NCI-H1048 (cell line): ENCODE data around the gene SWAP70.
"Not testable (repeated sequence)": the region's sequence is repeated elsewhere in the genome, so short reads cannot be mapped to it uniquely, and the experiment has no call there.

Experiments used
- DNase-seq: peaks from one replicate; lab custom pipeline; 2025; lab: John Stamatoyannopoulos, UW

Gene SWAP70

DNA sequence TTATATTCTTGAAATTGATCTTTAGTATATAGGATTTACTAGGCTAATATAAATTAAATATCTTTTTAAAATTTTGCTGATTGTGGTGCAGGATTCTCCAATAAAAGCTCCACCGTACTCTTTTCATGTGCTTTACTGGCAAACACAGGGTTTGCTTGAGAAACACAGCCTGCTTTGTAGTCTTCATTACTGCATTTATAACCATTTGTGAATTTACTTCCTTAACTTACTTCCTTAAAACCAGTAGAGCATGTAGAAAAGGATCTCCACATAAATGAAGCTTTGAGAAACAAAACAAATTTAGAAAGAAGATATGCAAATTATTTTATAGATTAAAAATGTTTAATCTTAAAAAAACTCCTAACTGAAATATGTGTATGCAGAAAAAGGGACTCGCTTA lies 28.8 kb downstream of the SWAP70 start:
- peak; percentile 50 for DNase-seq

DNA sequence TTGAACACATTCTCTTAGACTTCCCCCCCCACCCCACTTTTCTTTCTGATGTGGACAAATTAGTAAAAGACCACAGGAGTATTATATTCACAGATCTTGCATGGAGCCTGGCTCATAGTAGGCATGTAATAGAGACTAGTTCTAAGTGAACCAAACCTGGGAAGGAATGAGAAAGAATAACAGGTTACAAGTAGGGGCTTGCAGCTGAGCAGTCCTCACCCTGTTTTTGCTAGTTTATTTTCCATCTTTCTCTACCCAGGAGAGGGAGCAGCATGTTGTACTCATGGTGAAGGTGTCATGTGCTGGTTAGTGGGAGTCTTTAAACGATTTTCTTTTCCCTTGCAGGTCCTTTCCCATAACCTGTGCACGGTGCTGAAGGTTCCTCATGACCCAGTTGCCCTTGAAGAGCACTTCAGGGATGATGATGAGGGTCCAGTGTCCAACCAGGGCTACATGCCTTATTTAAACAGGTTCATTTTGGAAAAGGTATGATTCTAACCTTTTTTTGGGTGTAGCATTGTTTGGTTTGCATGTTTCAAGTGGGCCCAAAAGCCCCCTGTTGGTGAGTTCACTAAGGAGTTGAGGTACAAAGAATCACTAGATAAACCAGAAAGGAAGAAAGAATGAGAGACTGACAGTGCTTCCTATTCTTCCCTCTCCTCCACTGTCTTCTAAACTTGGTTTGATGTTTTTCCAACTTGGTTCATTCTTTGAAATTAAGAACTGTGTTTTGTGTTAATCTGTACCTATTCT lies 30.1 kb downstream of the SWAP70 start:
- no peak for DNase-seq

DNA sequence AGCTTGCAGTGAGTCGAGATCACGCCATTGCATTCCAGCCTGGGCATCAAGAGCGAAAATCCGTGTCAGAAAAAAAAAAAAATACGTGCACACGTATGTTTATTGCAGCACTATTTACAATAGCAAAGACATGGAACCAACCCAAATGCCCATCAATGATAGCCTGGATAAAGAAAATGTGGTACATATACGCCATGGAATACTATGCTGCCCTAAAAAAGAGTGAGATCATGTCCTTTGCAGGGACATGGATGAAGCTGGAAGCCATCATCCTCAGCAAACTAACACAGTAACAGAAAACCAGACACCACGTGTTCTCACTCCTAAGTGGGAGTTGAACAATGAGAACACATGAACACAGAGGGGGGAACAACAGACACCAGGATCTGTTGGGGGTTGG lies 31.4 kb downstream of the SWAP70 start:
- not testable (repeated sequence) for DNase-seq

DNA sequence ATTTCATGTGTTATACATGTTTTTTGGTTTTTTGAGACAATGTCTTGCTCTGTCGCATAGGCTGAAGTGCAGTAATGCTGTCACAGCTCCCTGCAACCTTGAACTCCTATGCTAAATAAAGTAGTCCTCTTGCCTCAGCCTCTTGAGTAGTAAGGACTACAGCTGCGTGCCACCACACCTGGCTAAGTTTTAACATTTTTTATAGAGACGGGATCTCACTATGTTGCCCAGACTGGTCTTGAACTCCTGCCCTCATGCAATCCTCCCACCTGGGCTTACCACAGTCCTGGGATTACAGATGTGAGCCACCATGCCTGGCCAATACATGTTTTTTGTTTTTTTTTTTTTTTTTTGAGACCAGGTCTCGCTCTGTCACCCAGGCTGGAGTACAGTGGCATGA lies 33.9 kb downstream of the SWAP70 start:
- DNase-seq, result no peak

DNA sequence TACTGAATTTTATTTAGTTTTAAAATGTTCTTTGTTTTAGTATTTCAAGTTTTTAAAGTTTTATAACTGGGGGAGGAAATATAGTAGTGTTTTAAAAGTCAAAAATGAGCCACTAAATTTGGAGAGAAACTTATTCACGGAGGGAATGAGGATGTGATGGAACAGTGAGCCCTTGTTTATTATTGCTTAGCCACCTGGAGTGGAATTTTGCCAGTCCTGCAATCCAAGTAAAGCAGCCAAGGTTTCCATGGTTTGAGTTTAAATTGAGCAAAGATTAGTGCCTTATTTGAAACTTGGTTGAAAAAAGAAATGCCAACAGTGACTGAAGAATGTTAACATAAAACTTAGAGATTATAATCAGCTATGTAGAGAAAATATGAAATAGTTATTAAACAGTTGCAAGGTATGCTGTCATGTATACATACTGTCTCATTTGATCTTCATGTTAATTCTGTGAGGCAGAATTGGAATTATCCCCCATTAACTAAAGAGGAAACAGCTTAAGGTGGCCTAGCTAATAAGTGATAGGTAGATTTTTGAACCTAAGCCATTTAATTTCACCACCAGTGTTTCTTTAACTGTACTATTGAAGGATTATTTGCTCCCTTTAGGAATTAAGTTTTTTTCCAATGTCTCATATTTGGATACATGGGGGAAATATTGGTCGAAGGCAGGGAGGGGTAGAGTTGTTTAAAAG lies 36.4 kb downstream of the SWAP70 start:
- DNase-seq, result no peak

DNA sequence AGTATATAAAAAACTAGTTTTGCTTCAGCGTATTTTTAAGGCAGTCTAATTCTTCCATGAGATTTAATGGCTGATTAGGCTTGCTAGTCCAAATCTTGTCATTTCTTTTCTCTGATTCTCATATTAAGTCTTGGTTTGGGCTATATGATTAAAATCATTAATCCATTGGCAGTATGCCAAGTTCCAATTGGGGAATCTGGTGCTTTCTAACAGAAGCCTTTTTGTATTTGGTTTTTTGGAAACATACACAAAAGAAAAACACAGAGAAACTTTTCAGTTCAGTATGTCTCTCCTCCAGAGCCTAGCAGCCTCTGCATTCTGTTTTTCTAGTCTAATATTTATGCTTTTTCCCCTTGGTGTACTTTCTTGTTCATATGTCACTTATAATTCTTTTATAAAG lies 37.9 kb downstream of the SWAP70 start:
- no peak for DNase-seq

DNA sequence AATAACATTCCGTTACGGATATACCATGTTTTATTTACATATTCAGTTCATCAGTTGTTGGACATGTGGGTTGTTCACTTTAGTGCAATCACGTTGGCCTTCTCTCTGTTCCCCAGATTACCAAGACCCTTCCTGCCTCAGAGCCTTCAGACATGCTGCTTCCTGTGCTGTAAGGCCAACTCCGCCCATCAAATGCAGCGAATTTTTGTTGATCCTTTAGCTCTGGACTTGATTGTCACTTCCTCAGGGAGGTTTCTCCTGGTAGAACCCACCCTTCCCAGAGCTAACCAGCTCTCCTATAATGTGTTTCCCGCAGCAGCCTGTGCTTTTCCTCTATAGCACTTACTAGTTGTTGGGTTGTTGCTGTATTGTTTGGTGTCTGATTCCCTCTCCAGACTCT lies 39.4 kb downstream of the SWAP70 start:
- no peak for DNase-seq

DNA sequence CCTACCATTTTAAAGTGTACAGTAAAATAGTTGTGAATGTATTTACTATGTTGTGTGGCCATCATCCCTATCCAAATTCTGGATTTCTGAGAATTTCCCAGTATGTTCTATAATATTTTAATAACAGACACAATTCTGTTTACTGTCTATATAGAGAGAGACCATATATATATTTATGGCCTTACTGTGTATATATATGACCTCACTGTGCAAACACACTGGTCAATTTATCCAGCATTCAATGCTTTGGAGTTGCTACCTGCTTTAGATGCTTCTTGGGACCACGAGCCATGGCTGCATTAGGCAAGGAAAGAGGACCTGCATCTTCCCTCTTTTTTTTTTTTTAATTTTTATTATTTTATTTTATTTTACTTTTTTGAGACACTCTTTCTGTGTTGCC lies 40.2 kb downstream of the SWAP70 start:
- DNase-seq, result no peak

DNA sequence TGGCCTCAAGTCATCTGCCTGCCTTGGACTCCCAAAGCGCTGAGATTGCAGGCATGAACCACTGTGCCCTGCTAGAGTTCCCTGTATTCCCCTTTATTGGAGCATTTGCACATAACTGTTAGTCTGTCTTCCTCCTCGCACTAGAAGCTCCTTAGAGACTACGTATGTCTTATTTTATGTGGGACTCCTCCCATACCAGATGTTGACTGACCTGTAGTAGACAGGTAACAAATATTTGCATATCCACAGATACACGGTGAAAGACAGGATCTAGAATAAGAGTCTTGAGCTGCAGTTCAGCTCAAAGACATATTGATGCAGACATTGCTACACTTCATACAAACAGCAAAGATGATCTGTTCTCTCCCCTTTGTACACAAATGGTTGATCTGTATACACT lies 40.7 kb downstream of the SWAP70 start:
- DNase-seq, result no peak

DNA sequence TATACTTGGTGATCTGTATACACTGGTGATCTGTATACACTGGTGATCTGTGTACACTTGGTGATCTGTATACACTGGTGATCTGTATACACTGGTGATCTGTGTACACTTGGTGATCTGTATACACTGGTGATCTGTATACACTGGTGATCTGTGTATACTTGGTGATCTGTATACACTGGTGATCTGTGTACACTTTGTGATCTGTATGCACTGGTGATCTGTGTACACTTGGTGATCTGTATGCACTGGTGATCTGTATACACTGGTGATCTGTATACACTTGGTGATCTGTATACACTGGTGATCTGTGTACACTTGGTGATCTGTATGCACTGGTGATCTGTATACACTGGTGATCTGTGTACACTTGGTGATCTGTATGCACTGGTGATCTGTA lies 41.5 kb downstream of the SWAP70 start:
- not testable (repeated sequence) for DNase-seq

DNA sequence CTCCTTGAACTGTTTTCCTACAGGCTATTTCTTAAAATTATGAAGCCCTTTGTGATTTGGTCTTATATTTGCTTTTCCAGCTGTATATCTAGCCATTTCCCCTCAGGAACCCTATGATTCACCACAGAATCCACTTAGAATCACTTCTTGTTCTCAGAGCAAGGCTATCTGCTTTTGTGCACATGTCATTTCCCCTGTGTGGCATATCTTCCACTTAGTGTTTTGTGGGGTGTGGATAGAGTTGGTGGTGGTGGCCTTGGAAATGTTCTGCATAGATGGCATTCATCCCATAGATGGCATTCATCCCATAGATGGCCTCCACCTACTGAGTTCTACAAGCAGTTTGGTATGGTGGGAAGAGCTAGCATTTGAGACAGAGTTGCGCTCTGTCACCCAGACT lies 44.7 kb downstream of the SWAP70 start:
- DNase-seq, result no peak

DNA sequence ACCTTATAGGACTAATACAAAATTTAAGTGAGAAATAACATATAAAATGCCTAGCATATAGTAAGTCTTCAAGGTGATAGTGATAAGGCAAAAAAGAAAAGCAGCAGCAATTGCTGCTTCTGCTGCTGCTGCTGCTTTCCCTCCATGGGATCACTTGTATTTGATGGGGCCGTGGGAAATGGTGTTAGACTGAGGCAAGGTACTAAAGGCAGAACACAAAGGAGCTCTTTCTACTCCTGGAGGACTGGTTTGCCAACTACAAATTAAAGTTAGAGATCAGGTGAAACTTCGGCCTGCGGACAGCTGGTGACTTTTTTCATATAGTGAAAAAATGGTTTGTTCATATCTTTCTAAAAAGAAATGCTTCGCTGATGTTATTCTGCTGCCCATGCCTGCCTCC lies 46.3 kb downstream of the SWAP70 start:
- DNase-seq, result no peak

DNA sequence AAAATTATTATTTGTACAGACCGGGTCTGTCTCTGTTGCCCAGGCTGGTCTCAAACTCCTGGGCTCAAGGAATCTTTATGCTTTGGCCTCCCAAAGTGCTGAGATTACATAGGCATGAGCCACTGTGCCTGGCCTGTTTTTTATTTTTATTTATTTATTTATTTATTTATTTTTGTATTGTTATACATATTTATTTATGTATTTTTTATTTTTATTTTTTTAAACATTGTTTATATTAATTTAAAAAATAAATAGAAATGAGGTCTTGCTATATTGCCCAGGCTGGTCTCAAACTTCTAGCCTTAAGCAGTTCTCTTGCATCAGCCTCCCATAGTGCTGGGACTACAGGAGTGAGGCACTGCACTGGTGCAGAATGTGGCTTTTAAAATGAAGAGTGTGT lies 47.0 kb downstream of the SWAP70 start:
- no peak for DNase-seq

DNA sequence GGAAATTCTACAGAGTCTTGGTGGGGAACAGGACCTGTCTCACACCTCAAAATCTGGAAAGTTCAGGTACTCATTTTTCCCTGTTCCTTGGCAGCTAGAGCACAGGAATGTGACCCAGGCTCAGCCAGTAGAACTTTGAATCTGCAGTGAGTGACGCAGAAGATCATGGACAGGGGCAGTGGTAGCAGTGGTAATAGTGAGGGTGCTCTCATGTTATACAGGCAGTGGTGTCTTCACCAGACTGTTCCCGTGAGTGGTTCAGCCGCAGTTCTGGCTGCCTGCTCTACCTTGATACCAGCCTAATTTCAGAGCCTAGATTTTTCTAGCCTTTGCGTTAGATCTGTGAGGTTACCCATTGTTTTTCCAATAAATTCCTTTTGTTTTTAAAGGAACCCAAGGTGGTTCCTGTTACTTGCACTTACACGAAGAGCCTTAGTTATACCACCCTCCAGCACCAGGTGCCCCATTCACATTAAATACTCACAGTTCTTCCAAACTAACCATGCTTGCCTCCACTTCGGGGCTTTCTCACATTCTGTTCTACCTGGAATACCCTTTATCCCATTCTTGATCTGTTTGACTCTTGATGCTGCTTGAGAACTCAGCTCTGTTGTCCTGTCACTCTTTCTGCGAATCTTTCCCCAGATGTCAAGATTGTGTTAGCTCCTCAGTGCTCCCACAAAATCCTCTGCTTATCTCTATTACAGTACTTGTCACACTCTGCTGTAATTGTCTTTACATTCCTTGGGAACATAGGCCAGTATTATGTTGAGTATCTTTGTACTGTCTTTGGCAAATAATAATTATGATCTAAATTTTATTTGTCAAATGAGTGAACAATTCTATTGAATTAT lies 47.8 kb downstream of the SWAP70 start:
- no peak for DNase-seq

DNA sequence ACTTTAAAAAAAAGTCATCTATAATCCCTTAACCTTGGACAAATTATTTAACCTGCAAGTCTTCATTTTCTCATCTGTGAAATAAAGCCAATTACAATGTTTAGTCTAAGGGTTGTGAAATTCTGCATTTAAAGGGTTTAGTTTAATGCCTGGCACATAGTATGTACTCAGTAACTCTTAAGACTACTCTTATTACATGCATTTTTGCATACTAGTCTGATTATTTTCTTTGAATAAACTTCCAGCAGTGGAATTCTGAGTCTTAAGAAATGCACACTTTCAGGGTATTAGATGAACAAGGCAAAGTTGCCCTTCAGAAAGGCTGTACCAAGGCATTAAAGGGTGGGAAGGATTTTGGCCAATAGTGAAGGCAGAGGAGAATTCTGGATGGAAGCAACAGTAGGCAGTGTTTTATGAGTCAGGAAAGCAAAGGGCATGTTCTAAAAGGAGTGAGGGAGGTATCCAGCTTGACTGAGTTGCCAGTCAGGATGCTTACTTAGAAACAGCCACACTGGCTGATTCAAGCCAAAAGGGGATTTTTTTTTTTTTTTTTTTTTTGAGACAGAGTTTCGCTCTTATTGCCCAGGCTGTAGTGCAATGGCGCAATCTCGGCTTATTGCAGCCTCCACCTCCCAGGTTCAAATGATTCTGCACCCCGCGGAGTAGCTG lies 50.5 kb downstream of the SWAP70 start:
- DNase-seq, result no peak

DNA sequence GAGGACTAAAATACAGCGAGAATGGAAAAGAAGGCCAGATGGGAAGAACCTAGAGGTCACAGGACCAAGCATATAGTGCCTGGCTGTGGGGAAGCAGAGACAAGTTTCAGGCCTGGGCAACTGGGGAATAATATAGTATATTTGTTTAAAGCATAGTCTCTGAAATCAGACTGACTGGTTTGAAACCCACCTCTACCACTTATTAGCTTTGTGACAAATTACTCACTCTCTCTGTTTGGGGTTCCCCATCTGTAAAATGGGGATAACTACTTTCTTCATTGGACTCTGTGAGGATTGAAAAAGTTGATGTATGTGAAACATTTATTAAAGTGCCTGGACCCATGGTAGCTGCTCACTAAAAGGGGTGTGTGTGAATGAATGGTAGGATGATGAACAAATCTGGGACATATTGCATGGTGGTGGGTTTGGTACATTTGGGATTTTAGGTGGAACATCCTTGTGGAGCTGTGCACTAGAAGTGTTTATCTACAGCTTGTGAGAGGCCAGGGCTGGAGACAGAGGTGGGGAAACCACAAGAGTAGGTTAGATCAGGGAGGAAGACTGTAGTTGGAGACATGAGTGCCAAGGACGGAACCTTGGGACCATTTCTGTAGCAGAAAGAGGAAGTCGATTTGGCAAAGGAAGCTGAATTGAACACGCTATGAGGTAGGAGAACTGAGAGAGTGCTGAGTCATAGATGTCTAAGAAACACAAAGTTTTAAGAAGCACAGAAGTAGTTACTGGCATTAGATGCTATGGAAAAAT lies 52.6 kb downstream of the SWAP70 start:
- DNase-seq, result no peak

DNA sequence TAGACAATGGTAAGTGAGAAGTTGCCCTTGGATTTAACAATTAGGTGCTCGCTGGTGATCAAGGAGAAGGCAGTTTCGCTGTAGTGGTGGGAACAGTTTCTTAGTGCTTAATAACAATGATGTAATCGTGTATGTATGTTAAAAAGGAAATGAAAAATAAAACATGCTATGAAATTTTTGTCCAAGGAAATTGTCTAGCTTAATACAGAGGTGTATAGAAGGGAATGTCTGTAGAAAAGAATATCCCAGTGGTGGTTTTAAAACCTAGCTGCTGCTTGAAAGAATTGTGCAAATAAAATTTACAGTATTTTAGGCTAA lies 53.1 kb downstream of the SWAP70 start:
- no peak for DNase-seq

DNA sequence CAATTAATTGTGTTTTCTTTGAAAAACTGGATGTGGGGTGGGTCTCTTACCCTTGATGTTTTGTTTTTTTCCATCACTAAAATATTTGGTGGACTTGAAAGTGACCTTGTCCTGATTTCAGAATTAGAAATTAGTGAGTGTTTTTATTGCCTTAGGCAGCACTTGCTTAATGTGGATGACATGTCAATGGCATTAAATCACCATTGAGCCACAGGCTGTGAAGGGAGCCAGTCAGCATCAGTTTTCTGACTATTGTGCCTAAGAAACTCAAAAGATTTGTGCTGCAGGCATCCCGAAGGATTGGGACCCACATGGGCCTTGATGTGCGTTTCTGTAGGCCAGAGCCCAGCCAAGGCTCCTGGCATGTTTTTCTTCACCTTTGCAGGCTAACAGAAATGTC lies 53.8 kb downstream of the SWAP70 start:
- DNase-seq, result no peak

DNA sequence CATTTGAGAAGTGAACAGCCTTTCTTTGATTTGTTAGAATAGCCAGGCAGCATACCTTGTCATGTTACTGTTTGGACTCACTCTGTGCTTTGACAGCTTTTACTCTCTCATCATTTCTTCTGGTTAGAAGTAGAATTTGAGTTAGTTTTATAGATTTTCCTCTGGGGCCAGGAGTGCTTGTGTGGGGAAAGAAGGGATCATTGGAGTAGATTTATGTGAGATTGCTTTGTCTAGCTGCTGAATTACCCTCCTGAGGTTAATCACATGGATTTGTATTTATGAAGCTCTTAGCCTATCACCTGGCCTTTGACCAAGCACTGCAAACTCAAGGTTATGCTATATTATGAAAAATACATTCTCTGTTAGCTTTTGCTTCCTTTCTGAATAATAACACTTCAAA lies 54.3 kb downstream of the SWAP70 start:
- no peak for DNase-seq

DNA sequence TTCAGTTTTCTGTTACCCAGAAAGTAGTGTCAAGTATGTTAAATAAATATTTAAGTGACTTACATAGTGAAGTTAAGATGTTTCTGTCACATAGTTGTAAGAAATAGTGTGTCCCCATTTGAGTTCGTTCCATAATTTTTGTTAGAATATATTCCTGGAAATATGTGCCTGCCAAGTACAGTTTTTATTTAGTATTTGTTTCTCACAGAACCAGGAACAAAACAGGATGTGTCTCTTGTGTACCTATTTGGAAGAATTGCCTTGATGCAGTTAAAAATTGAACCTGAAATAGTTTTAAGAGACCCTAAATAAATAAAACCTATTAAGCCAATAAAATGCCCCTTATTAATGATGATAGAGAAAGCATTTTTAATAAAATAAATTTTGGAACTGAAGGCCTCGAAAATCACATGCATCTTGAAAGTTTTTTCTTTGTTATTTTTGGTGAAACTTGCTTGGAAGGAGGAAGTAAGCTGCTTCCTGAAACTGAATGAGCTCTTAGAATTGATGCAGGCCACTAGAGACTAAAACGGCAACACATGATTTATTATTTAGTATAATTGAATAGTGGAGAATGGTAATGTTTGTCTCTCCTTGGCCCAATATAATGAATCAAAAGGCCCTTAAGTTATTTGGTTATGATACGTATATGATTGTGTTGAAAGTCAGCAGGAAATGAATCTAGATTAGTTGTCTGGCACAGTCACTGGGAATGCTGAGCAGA lies 55.9 kb downstream of the SWAP70 start:
- DNase-seq, result no peak

DNA sequence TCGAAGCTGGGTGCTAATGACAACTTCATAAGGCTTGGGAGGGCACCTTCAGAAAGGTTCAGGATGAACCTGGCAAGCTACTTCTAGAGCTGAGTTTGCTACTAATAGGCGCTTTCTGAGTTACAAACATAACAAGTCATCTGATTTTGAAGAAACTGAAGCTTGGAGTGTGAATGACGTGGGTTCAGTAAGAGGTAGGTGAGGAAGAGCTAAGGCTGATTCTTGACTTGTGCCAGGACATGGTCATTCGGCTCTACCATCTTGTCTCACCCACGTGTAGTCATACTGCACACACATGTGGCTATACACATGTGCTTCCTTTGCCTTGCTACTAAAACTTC lies 56.4 kb downstream of the SWAP70 start:
- DNase-seq, result no peak
